HG02884 (cell line): ENCODE data around the gene TMEM51.
"Not testable (repeated sequence)": the region's sequence is repeated elsewhere in the genome, so short reads cannot be mapped to it uniquely, and the experiment has no call there.

Experiments
- ATAC-seq: cut with Tn5 transposase; IDR thresholded peaks from one replicate; pipeline ENCODE4 v1.9.1; 2021; ENCODE audit warnings: mild to moderate bottlenecking, moderate library complexity; ENCODE audit not compliant: unreplicated experiment

TMEM51 gene

DNA sequence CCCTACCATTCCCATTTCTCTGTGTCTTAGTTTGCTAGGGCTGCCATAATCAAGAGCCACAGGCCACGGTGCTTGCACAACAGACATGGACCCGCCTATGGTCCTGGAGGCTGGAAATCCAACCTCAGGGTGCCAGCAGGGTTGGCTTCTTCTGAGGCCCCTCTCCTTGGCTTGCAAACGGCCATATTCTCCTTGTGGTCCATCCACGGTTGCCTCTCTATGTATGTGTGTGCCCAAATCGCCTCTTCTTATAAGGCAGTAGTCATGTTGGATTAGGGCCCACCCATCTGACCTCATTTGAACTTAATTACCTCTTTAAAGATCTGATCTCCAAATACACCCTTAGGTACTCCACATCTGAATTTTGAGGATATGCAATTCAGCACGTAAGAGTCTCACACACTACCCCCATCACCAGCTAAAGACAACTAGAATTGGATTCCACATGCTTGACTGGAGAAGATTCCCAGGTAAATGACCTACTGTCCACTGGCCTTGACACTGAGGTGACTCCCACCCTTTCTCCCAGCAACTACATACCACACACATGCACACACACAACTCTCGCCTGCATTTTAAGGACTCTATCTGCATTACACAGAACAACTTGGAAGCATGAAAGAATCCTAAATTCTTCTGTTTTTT lies 28.3 kb upstream of the TMEM51 start:
- no peak for ATAC-seq

DNA sequence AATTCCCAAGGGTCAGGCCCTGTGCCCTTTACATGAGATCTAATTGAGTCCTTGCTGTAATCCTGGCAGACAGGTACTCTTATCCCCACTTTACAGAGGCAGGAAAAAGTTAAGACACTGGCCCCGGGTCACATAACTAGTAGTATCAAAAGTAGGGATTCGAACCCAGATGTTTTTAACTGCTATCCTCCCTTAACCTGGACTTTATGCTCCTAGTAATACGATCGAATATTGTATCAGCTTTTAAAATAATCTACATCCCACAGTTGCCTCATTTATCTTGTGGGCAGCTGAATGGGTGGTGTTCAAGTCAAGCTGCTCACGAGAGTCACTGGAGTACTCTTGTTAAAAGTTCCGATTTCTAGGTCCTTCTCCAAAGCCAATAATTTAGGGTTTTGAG lies 25.5 kb upstream of the TMEM51 start:
- no peak for ATAC-seq

DNA sequence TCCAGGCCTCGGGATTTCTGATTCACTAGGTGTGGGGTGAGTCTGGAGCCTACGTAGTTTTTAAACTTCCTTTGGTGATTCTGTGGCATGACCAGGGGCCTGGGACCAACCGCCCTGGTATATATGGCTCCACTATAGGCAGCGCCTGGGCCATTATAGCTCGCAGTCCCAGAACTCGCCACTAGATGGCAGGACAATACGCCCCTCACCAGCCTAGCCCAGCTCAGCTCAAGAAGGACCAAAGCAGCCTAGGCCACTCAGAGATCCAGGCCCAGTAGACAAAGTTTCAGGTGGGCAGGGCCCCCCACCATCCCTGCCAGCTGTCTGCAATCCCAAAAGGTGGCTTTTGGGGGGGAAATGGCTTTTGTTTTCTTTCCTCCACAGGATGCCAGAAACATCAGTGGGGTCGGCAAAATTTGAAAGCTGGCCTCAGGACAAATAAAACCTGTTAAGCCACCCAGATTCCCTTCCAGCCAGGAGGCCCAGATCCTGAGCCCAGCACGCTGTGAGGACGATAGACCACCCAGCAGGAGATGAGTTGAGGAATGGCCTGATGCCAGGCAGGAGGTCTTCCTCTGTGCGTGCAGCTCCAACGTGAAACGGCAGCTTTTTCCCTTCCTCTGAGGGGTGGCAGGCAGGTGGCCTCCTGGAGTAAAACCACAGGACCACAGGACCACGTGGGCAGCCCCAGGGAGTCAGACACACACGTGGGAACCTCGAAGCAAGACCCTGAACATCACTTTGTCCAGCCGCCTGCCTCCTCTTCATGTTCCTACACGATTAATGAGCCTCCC lies 24.8 kb upstream of the TMEM51 start:
- ATAC-seq, result no peak

DNA sequence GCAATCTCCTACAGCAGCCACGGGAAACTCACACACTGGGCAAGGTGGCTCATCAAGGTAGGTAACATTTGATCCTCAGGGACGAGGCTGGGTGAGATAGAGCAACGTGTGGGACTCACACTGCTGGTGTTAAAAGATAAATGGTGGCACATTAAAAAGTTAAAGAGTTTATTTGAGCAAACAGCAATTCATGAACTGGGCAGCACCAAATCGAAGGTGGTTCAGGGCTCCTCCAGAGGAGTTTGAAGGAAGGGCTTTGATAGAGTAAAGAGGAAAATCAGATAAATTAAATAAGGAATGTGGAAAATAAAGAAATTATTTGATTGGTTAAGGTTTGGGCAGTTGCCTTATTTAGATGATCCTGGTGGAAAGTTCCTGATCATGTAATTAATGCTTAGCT lies 23.6 kb upstream of the TMEM51 start:
- no peak for ATAC-seq

DNA sequence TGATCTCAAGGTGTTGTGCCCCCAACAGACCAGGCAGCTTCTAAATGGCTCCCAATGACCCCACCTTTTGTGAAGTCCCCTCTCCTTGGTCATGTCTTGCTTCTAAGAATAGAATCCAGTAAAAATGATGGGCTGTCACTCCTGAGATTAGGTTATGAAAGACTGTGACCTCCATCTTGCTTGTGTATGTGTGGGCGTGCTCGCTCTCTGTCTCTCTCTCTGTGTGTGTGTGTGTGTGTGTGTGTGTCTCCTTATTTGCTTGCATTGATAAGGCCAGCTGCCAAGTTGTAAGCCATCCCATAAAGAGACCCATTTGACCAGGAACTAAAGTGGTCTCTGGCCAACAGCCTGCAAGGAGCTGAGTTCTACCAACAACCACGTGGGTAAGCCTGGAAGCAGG lies 22.9 kb upstream of the TMEM51 start:
- ATAC-seq, result no peak

DNA sequence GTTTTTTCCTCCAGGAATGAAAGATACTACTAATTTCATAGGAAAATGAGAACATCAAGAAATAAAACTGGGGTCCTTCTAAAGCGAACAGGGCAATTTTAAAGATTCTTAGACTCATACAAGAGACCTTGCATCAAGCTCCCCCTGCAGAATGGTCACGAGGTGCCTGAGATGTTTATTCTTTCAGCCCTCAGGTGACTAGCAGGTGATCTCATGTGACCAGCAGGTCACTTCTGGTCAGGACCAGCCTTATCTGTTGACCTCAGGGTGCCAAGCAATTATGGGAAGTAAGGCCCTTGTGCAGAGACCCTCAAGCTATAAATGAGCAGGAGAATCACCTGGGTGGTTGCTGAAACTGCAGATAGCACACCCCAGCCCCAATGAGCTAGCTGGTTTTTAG lies 20.6 kb upstream of the TMEM51 start:
- ATAC-seq, result no peak

DNA sequence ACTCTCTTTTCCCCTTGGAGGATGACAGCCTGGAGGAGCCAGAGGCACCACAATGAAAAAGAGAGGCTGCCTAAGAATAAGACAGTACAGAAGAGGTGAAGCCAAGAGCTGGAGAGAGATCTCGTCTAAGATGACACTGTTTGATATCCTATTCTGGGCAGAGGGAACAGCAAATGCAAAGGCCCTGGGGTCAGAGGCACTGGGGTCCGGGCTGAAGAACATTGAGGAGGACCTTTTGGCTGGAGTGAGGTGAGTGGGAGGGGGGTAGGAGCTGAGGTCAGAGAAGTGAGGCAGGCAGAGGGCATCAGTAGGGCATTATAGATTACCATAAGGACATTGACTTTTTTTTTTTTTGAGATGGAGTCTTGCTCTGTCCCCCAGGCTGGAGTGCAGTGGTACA lies 19.3 kb upstream of the TMEM51 start:
- no peak for ATAC-seq

DNA sequence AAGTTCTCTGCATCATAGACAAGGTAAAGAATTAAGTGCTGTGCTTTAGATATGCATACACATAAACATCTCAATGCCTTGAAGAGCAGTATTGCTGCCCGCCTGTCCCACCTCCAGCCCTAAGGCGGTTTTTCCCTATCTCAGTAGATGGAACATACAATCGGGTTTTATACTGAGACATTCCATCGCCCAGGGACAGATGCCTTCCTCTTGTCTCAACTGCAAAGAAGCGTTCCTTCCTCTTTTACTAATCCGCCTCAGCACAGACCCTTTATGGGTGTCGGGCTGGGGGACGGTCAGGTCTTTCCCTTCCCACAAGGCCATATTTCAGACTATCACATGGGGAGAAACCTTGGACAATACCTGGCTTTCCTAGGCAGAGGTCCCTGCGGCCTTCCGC lies 17.9 kb upstream of the TMEM51 start:
- ATAC-seq, result not testable (repeated sequence)

DNA sequence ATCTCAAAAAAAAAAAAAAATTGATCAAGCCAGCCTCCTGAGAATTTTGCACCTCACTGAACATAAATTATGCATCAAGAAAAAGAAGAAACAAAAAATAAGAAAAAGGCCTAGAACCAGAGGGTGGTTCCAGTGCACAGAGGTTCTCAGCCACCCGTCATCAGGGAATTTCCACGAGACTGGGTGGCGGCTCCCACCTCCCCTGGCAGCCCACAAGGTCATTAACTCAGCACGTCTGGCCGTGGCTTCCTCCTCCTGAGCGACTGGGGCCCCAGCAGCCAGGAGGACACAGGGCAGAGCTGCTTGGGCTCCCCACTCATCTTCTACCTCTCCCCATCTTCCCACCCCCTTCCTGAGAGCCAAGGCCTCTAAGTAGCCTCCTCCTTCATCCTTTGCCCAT lies 15.7 kb upstream of the TMEM51 start:
- ATAC-seq, result no peak

DNA sequence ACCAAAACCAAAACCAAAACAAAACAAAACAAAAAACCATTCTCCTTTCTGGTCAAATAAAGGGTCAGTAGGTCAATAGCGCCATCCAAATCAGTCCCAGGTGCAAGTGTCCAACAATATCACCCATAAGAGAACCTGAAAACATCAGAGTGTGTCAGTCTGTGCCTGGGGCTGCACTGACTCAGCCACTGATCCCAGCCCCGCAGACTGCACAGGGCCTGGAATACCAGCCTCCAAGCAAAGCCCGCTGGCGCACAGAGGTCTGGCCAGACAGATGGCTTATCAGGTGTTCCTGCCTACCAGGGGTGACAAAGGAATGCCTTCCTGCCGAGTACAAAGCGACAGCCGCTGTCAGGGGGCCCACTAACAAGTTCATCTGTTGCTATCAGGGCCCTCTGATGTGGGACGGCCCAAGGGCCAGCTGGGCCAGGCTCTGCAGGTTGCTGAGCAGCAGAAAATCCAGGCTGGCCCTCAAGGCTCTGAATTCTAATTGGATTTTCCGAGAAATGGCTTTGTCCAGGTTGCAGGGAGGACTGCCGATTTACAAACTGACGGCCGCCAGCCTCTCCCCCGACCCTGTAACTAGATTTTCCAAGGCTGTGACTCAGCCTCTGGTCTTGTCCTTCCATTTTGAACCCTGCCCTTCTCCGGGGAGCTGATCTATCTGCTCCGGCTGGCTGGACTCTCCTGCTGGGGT lies 13.7 kb upstream of the TMEM51 start:
- no peak for ATAC-seq

DNA sequence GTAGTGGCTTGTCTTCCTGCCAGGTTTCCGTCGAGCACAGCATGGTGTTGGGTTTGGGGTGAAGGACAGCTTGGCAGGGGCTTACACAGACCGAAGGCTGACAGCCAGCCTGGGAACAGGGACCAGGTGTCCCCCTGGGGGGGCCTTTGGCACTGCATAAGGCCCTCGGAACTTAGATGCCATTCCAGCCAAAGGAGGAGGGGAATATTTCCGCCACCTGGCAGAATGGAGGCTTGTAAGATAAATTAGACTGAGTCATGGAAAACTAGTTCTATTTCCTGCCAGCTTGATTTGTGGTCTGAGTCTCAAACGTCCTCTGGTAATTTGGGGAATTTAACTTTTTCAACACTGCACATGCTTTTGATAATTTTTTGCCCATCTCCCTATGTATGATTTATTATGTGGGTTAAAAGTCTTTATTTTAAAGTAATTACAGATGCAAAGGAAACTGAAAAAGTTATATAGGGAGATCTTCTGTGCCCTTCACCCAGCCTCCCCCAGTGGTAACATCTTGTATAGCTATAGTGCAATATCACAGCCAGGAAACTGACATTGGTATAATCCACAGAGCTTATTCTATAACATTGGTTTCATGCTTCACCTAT lies 11.5 kb upstream of the TMEM51 start:
- no peak for ATAC-seq

DNA sequence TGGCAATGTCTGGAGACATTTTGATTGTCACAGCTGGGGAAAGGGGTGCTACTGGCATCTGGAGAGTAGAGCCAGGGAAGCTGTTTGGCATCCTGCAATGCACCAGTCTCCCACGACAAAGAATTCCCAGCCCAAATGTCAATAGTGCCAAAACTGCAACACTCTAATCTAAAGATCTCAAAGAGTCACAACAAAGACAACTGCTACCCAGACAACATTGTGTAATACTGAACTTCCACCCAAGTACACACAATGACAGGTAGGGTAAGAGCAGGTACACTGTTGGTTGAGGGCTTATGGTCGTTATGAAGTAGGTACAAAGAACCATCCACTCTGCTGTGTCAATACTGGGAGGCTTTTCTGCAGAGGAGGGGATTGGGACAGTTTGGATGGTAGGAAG lies 8.2 kb upstream of the TMEM51 start:
- no peak for ATAC-seq

DNA sequence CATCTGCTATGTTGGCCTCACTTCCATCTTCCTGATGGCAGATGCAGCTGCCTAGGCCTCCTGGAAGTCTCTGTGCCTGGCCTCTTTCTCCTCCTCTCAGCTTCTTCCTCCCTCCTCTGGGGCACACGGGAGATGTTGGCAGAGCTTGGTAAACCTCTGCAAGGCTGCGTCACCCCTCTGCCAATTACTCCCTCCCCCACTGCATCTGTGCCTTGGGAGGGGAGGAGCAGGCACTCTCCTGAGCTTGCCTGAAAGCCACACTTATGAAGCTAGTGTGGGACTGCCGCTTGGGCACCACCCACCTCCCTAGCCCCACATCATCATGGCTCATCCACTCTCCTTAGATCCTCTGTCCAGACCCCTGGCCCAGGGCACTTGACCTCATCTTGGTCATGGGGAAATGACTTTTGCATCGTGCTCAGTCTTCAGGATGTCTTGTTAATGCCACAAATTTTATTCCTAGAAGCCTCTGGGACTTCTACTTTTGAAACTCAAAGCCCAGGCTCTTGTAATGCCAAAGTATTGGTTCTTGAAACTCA lies 7.3 kb upstream of the TMEM51 start:
- no peak for ATAC-seq

DNA sequence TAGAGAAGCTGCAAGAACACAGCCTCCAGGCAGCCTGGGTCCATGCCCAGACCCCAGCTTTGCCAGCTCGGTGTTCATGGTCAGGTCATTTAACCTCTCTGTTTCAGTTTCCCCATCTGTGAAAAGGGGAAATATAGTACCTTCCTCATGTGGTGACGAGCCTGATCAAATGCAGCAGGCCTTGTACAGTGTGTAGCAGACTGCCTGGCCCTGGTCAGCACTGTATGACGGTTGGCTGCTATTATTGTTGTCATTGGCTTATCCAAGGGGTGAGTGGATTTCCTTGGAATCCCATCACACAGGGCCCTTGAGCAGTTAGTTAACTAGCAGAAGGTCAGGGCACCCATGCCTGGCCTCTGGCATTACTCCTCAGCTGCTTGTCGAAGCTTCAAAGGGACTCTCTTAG lies 6.6 kb upstream of the TMEM51 start:
- no peak for ATAC-seq

DNA sequence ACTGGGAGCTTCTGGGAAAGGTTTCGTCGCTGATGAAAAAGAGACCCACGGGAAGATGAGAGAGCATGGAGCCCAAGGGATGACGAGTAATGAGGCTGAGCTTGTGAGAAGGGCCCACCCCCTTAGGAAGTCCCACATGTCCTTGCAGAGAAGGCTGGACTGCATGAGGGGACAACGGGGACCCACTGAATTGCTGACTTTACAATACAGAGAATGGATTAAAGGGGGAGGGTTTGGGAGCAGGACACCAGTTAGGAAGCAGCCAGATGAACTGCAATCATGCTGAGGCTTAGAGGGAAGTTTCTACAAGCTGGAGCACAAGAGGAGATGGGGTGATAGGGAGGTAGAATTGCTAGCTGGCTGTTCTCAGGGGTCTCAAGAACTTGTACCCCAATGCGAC lies 5.5 kb upstream of the TMEM51 start:
- ATAC-seq, result no peak

DNA sequence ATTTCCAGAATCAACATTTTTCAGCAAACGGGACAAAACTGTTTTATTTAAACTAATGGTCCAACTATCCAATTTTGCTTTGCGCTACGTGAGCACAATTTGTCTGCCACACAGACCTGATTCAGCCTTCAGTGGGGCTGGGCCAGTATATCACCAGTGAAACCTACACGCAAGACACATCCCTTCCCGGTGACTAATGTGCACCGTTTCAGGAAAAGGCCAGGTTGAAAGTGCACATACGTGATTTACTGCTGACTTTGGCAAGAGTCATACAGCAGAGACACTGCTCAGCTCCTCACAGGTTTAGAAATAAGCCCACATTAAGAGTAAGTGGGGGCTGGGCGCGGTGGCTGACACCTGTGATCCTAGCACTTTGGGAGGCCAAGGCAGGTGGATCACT lies 5.1 kb upstream of the TMEM51 start:
- no peak for ATAC-seq

DNA sequence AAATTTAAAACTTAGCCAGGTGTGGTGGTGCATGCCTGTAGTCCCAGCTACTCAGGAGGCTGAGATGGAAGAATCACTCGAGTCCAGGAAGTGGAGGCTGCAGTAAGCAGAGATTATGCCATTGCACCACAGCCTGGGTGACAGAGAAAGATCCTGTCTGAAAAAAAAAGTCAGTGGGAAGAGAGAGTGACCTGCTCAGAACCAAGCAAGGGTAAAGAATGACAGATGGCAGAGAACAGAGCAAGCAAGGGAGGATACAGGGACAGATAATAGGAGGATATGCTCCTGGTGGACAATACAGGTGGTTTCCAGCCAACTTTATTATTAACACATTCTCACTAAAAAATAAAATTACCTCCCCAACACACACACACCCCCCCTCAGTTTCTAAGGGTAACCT lies 4.6 kb upstream of the TMEM51 start:
- ATAC-seq, result no peak

DNA sequence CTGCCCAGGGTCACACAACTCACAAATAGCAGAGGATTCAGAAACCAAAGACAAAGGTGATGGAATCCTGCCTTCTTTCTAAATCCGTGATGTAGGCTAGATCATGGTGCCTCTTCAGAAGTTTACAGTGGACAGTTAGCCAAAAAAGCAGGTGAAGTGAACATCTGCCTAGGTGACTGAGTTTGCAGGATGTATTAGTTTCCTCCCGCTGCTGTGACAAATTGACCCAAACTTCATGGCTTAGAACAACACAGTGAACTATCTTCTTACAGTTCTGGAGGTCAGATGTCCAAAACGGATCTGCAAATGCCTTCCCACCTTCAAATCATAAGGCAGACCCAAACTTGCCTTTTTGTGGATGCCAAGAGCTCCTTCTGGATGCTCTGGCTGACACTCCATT lies 3.2 kb upstream of the TMEM51 start:
- no peak for ATAC-seq

DNA sequence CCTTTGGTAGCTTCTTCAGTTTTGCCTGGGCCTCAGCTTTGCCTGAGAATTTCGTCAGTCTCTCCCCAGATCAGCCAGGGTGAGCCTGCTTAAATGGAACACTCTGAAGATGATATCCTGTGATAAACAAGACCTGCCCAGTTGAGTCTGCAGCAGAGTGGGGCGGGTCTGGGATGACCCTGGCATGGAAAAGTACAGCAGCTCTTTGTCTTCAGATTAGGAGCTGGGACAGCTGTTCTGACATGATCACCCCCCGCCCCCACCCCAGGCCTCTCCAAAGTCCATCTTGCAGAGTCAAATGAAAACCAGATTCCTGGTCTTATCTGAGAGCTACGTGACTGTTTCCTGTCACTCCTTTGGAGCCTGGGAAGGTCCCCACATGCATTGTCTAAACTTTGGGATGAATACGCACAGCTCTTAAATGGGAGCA lies 2.2 kb upstream of the TMEM51 start:
- no peak for ATAC-seq

DNA sequence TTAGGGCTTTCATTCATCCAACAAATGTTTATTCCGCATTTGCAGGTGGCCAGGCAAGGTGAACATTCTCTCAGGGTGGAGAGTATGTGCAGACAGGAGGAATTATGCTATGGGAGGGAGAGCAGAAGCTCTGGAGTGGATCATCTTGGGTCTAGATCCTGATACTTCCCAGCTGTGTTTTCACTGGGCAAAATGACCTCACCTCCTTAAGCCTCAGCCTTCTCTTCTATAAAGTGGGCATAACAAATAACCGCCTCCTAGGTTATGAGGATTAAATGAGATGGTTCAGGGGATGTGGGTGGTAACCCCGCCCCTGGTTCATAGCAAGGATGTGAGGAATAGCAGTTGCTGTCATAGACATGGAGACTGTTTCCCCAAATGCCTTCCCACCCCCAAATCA lies 1.7 kb upstream of the TMEM51 start:
- no peak for ATAC-seq
